NT2/D1 (cell line): ENCODE measurements around the gene ICAM4.

ENCODE experiments used
- DNase-seq: peaks from one replicate; pipeline ENCODE4 v3.0.0-alpha.2; 2011; ENCODE audit warnings: low read depth, low spot score
- H3K27me3 ChIP-seq: 2 replicates; pipeline ENCODE4 v1.6.0; 2011; ENCODE audit warnings: mild to moderate bottlenecking; ENCODE audit not compliant: insufficient read length, insufficient read depth
- H3K36me3 ChIP-seq: 2 replicates; pipeline ENCODE4 v1.6.1; 2011; ENCODE audit warnings: mild to moderate bottlenecking, low read length, mixed read lengths; ENCODE audit not compliant: insufficient read depth, insufficient read length
- H3K4me1 ChIP-seq: 2 replicates; pipeline ENCODE4 v1.5.1; 2011; ENCODE audit not compliant: insufficient read depth, insufficient read length
- H3K4me3 ChIP-seq: 2 replicates; pipeline ENCODE4 v1.5.1; 2011; ENCODE audit warnings: low read depth; ENCODE audit not compliant: insufficient read length
- H3K9ac ChIP-seq: 2 replicates; pipeline ENCODE4 v1.6.0; 2011; ENCODE audit warnings: low read depth; ENCODE audit not compliant: insufficient read length
- H3K9me3 ChIP-seq: 2 replicates; pipeline ENCODE4 v1.5.1; 2011; ENCODE audit warnings: mild to moderate bottlenecking, low read length; ENCODE audit not compliant: insufficient read depth
- SUZ12 ChIP-seq: IDR thresholded peaks from 2 replicates; pipeline ENCODE4 v1.6.1; 2011; ENCODE audit not compliant: insufficient read length, insufficient read depth; ENCODE audit errors: extremely low read depth
- YY1 ChIP-seq: IDR thresholded peaks from 2 replicates; pipeline ENCODE4 v1.6.1; 2011; ENCODE audit not compliant: insufficient read length, insufficient read depth
- ZNF274 ChIP-seq: IDR thresholded peaks from 2 replicates; pipeline ENCODE4 v1.6.1; 2011; ENCODE audit warnings: mild to moderate bottlenecking, low read depth, low read length

The ICAM4 gene

DNA sequence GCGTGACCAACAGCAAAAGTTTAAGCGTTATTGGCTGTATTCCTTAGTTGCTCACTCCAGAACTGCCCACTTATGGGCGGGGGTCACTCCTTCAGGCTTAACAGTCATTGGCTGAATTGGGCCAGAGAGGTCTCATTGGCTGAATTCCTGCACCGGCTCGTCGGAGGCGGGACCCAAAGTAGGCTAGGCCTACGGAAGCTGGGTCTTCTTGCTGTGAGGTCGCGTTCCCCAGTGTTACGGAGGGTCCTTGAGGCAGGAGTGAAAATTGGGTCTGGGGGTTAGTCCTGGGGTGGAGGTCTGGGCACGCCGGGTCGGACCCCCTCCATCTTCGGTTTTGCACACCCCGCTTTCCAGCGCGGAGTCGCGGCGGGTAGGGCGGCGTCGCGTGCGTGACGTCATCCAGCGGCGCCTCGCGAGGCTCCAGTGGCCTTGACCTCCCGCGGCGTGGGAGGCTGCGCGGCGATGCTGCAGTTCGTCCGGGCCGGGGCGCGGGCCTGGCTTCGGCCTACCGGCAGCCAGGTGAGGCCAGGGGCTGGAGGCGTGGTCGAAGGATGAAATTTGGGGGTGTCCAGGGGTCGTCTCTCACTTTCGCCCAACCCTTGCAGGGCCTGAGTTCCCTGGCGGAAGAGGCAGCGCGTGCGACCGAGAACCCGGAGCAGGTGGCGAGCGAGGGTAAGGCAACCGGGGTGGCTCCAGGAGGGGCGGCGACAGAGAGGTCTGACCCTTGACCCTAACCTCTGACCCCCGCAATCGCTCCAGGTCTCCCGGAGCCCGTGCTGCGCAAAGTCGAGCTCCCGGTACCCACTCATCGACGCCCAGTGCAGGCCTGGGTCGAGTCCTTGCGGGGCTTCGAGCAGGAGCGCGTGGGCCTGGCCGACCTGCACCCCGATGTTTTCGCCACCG lies 34.7 kb upstream of the ICAM4 start, which contains the start of gene MRPL4:
Gene MRPL4 (plus strand): TSS at position 423 of the 903 bp plus-strand sequence. CDS start 40 bp downstream, at position 463.
- Histone ChIP-seq H3K27me3 (no peaks in the 10 kb centered on the region), H3K4me1 (no peaks in the 10 kb centered on the region), H3K9ac (peak within 1 kb of the TSS; percentile 98), H3K4me3 (peak within 1 kb of the TSS; percentile 99), H3K9me3 (no peaks in the 10 kb centered on the region), H3K36me3 (peaks cover 34% of the 10 kb centered on the region)
- peak; percentile 97 for DNase-seq
- TF ChIP-seq YY1 (no peak), SUZ12 (no peak), ZNF274 (no peak)

DNA sequence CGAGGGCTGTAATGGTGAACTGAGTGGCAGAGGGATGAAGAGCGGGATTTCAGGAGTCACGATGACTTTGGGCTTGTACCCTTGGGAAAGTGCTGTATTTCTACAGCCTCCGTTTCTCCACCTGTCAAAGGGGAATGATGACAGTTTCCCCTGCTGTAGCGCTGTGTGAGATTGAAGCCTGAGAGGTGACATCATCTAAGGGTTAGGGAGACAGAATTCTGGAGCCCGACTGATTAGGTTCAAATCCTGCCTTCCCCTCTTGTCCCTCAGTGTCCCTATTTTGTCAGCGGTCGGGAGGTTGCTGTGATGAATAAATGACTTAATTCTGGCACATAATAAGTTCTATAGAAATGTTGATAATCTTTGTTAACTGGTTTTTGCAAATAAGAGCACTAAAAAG lies 34.0 kb upstream of the ICAM4 start:
- H3K36me3 ChIP-seq, result peaks cover 41% of the 10 kb centered on the region

DNA sequence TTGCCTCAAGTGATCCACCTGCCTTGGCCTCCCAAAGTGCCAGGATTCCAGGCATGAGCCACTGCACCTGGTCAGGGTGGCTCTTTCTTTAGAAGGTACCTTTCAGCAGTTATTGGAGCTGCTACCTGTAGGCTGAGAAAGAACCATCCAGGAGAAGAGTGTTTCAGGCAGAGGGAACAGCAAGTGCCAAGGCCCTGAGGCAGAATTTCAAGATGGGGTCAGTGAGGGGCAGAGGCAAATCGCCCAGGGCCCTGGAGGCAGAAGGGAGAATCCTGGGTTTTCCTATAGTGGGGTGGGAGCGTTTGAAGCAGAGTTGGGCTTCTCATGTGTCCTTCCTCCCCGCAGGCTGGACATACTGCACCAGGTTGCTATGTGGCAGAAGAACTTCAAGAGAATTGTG lies 32.5 kb upstream of the ICAM4 start:
- no peaks in the 10 kb centered on the region; the same call in 1 of the 2 replicates for H3K9me3 ChIP-seq
- H3K36me3 ChIP-seq, result peaks cover 55% of the 10 kb centered on the region
- H3K4me3 ChIP-seq, result no peak overlapping the region
- no peak for TF ChIP-seq SUZ12
- no peak for TF ChIP-seq YY1
- TF ChIP-seq ZNF274, result no peak
- H3K27me3 ChIP-seq, result no peaks in the 10 kb centered on the region
- H3K4me1 ChIP-seq, result peaks cover 4% of the 10 kb centered on the region
- no peak for DNase-seq
- no peak overlapping the region for H3K9ac ChIP-seq

More for the DNA sequence above, 34.0 kb upstream of the ICAM4 start:
- no peak for DNase-seq
- Histone ChIP-seq H3K4me1 (no peaks in the 10 kb centered on the region), H3K27me3 (no peaks in the 10 kb centered on the region), H3K4me3 (peak overlapping the region; percentile 99), H3K9me3 (no peaks in the 10 kb centered on the region), H3K9ac (peak overlapping the region; percentile 98)
- no peak for TF ChIP-seq SUZ12
- no peak for TF ChIP-seq ZNF274
- no peak for TF ChIP-seq YY1

DNA sequence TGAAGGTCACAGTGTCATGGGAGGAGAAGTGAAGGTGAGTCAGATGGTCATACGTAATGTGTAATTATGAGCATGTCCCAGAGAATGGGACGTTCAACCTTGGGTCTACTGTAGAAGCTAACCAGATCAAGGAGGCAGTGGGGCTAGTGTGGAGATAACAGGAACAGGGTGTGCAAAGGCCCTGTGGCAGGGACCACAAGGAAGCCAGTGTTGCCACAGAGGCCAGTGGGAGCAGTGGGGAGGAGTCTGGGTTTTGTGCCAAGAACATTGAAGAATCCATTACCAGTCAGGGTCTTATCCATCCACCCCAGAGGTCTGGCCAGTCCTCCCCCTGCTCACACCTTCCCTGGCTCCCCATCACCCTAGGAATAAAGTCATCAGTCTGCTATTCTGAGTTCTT lies 31.4 kb upstream of the ICAM4 start:
- H3K4me3 ChIP-seq, result no peak overlapping the region
- no peaks in the 10 kb centered on the region; the same call in 1 of the 2 replicates for H3K9me3 ChIP-seq
- H3K9ac ChIP-seq, result no peak overlapping the region
- no peaks in the 10 kb centered on the region for H3K27me3 ChIP-seq
- TF ChIP-seq SUZ12 (no peak), ZNF274 (no peak), YY1 (no peak)
- DNase-seq, result no peak
- H3K4me1 ChIP-seq, result peaks cover 8% of the 10 kb centered on the region
- H3K36me3 ChIP-seq, result peaks cover 65% of the 10 kb centered on the region

DNA sequence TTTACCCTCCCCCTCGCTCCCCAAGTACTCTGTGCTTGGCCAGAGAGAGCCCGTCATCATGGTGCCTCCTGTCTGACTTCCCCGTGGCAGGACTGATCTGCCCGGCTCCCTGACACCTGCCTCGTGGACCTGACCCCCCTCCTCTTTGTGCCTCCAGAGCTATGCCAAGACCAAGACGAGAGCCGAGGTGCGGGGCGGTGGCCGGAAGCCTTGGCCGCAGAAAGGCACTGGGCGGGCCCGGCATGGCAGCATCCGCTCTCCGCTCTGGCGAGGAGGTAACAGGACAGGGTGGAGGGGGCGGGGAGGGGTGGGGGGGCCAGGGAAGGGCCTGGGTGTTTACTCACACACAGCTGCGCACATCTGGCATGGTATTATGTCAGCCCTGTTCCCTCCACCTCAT lies 30.2 kb upstream of the ICAM4 start:
- H3K9ac ChIP-seq, result no peak overlapping the region
- no peaks in the 10 kb centered on the region; the same call in 1 of the 2 replicates for H3K9me3 ChIP-seq
- peaks cover 65% of the 10 kb centered on the region for H3K36me3 ChIP-seq
- no peaks in the 10 kb centered on the region for H3K27me3 ChIP-seq
- TF ChIP-seq SUZ12 (no peak), ZNF274 (no peak), YY1 (no peak)
- H3K4me3 ChIP-seq, result no peak overlapping the region
- no peak for DNase-seq
- H3K4me1 ChIP-seq, result peaks cover 9% of the 10 kb centered on the region

DNA sequence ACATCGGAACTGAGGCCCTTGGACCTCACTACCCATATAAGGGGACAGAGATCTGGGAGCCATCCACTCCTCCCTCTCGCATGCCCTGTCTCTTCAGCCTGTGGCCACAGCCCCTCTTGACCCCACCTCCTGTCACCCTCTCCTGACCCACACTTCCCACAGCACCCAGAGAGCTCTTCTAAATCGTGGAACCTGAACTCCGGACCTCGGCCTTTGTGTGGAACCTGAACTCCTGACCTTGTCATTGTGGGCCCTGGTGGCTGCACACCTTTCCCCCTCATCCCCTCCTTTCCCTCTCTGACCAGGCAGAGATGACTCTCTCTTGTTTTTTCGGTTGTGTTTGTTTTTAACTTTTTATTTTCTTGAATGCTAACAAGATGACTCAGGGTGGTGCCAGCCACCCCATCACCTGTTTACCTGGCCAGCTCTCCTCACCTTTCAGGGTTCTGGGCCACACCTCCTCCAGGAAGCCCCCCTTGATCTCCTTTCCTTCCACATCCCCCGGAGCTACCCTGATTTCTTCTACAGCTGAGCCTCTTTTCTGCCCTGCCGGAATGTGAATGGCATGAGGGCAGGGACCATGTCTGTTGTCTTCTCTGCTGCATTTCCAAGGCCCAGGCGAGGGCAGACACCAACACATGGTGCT lies 29.7 kb upstream of the ICAM4 start:
- DNase-seq, result no peak
- peaks cover 65% of the 10 kb centered on the region for H3K36me3 ChIP-seq
- TF ChIP-seq ZNF274, result no peak
- TF ChIP-seq YY1, result no peak
- no peak for TF ChIP-seq SUZ12
- H3K27me3 ChIP-seq, result no peaks in the 10 kb centered on the region
- no peaks in the 10 kb centered on the region; the same call in 1 of the 2 replicates for H3K9me3 ChIP-seq
- H3K4me3 ChIP-seq, result no peak overlapping the region
- H3K9ac ChIP-seq, result no peak overlapping the region
- H3K4me1 ChIP-seq, result peaks cover 9% of the 10 kb centered on the region

DNA sequence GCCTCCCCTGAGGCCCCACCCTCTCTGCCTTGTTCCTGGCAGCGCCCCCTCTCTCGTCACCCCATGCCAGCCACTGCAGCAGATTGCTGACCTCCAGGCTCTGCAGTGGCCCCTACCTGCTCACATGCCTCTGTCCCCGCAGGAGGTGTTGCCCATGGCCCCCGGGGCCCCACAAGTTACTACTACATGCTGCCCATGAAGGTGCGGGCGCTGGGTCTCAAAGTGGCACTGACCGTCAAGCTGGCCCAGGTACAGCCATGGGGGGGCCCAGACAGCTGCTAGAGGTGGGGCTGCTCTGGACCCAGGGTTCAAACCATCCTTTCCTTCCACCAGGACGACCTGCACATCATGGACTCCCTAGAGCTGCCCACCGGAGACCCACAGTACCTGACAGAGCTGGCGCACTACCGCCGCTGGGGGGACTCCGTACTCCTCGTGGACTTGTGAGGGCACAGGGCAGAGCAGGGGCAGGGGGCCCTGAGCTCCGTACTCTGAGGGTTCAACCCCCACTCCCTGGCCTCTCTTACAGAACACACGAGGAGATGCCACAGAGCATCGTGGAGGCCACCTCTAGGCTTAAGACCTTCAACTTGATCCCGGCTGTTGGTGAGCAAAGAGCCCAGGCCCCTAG lies 28.6 kb upstream of the ICAM4 start:
- no peaks in the 10 kb centered on the region; the same call in 1 of the 2 replicates for H3K9me3 ChIP-seq
- TF ChIP-seq SUZ12 (no peak), ZNF274 (no peak), YY1 (no peak)
- DNase-seq, result no peak
- H3K4me1 ChIP-seq, result peaks cover 9% of the 10 kb centered on the region
- H3K27me3 ChIP-seq, result no peaks in the 10 kb centered on the region
- H3K9ac ChIP-seq, result no peak overlapping the region
- H3K36me3 ChIP-seq, result peaks cover 65% of the 10 kb centered on the region
- H3K4me3 ChIP-seq, result no peak overlapping the region
